ENCODE data around the gene GBF1. TPM values are rescaled to one million over a fixed set of nuclear protein-coding genes. Genes with fewer than 3 reads are reported as not detected.

GBF1 gene
- total RNA-seq, 1 donor from 2014 or later, result 36.7 TPM

GRCh38 chr10:102407425-102408130 is 162.2 kb downstream of the GBF1 start:
- no peak overlapping the region for H3K4me3 ChIP-seq (ENCODE audit: low read depth, low read length)
- no peak for DNase-seq (ENCODE audit: low read depth)
- H3K27me3 ChIP-seq (ENCODE audit: control insufficient read depth, insufficient read depth, low read length), result peaks cover 46% of the 10 kb centered on the region
- H3K36me3 ChIP-seq (ENCODE audit: control insufficient read depth, insufficient read depth, low read length), result no peaks in the 10 kb centered on the region
- TF ChIP-seq CTCF (IDR thresholded peaks at IDR 0.05; ENCODE audit: insufficient read depth, low read length, poor library complexity, severe bottlenecking), result no peak

- TF ChIP-seq CTCF (IDR thresholded peaks at IDR 0.05; ENCODE audit: insufficient read depth, low read length, poor library complexity, severe bottlenecking), result no peak
- H3K4me3 ChIP-seq (ENCODE audit: low read depth, low read length), result peak overlapping the region; percentile 38
- peaks cover 49% of the 10 kb centered on the region for H3K27me3 ChIP-seq (ENCODE audit: control insufficient read depth, insufficient read depth, low read length)
- DNase-seq (ENCODE audit: low read depth), result no peak
- no peaks in the 10 kb centered on the region for H3K36me3 ChIP-seq (ENCODE audit: control insufficient read depth, insufficient read depth, low read length)
Observed at GRCh38 chr10:102408131-102408727, 162.9 kb downstream of the GBF1 start.

- TF ChIP-seq CTCF (IDR thresholded peaks at IDR 0.05; ENCODE audit: insufficient read depth, low read length, poor library complexity, severe bottlenecking), result no peak
- Histone ChIP-seq H3K27me3 (ENCODE audit: control insufficient read depth, insufficient read depth, low read length) (peaks cover 54% of the 10 kb centered on the region), H3K4me3 (ENCODE audit: low read depth, low read length) (peak overlapping the region; percentile 38), H3K36me3 (ENCODE audit: control insufficient read depth, insufficient read depth, low read length) (no peaks in the 10 kb centered on the region)
- DNase-seq (ENCODE audit: low read depth), result no peak
Observed at GRCh38 chr10:102408728-102409603, 163.6 kb downstream of the GBF1 start.

- peak overlapping the region; percentile 31 for H3K4me3 ChIP-seq (ENCODE audit: low read depth, low read length)
- H3K27me3 ChIP-seq (ENCODE audit: control insufficient read depth, insufficient read depth, low read length), result peaks cover 56% of the 10 kb centered on the region
- no peak for DNase-seq (ENCODE audit: low read depth)
- TF ChIP-seq CTCF (IDR thresholded peaks at IDR 0.05; ENCODE audit: insufficient read depth, low read length, poor library complexity, severe bottlenecking), result no peak
- no peaks in the 10 kb centered on the region for H3K36me3 ChIP-seq (ENCODE audit: control insufficient read depth, insufficient read depth, low read length)
Observed at GRCh38 chr10:102409604-102410428, 164.5 kb downstream of the GBF1 start.

GRCh38 chr10:102410429-102411073 is 165.2 kb downstream of the GBF1 start:
- DNase-seq (ENCODE audit: low read depth), result no peak
- peaks cover 58% of the 10 kb centered on the region for H3K27me3 ChIP-seq (ENCODE audit: control insufficient read depth, insufficient read depth, low read length)

More at GRCh38 chr10:102410429-102411073, 165.2 kb downstream of the GBF1 start:
- no peak for TF ChIP-seq CTCF (IDR thresholded peaks at IDR 0.05; ENCODE audit: insufficient read depth, low read length, poor library complexity, severe bottlenecking)
- Histone ChIP-seq H3K4me3 (ENCODE audit: low read depth, low read length) (peak overlapping the region; percentile 31), H3K36me3 (ENCODE audit: control insufficient read depth, insufficient read depth, low read length) (no peaks in the 10 kb centered on the region)

All from kidney epithelial cell (primary cell).